GM21447 (cell line): ENCODE results near the gene MFN2.
"Not testable (repeated sequence)": the region's sequence is repeated elsewhere in the genome, so short reads cannot be mapped to it uniquely, and the experiment has no call there.

Source experiments
- ATAC-seq: cut with Tn5 transposase; IDR thresholded peaks from one replicate; pipeline ENCODE4 v1.9.1; 2021; ENCODE audit not compliant: unreplicated experiment

MFN2 gene

DNA sequence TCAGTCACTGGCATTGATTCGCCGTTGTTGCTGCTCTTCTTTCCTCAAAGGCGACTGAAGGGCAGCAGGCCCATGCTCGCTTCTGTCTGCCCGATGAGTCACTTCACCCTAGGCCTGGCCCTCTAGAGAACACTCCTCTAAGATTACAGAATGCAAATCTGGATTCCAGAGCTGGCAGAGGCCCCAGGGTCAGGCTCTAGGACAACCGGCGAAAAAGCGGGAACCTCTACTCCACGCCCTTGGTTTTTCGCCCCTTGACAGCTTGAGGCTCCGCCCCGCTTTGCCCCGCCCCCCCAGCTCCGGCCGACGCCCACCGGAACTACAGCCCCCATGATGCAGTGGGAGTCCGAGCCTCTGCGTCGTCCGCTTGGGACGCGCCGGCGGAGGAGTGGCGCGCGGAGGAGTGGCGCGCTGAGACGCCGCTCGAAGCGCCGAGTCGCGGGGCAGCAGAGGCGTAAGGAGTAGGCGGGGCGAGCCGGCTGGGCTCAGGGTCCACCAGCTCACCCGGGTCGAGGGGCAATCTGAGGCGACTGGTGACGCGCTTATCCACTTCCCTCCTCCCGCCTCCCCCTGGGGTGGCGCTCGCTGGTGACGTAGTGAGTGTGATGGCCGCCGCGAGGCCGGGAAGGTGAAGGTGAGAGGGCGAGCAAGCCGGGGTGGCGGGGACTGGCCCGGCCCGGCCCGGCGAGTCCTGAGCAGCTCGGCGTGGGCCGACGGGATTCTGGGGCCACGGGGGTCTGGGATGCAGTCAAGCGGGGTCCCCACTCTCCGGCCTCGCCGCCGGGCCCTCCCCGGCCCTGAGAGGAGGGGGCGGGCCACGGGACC, at the start of gene MFN2:
MFN2 (plus strand) TSS at position 594 of the 825 bp plus-strand sequence. CDS start 8,725 bp downstream, outside the sequence.
- ATAC-seq, result peak; percentile 81

DNA sequence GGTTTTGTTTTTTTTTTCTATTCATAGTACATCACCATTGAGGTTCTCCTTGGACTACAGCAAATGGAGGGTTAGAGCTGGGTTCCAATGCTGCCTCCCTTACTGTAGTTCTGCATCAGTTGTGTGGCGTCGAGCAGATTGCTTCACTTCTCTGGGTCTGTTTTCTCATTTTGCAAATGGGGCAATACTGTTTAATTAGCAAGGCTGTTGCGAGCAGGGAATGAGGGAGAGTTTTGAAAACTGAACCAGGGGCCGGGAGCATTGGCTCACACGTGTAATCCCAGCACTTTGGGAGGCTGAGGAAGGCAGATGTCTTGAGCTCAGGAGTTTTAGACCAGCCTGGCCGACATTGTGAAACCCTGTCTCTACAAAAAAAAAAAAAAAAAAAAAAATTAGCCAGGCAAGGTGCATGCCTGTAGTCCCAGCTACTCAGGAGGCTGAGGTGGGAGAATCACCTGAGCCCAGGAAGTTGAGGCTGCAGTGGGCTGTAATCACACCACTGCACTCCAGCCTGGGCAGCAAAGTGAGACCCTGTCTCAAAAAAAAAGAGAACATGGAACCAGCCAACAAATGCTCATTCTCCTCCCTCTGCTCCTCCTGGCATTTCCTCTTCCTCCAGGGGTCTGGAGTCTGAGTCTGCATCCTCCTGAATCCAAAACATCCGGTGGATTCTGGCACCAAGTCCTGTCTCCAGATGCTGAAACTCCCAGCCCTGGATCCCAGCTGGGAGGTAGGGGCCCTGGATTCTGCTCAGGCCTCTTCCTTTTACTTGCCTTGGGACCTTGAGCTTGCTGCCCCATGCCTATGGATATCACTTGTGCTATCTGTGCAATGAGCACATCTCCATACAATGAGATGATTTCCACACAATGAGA, 49.4 kb upstream of the MFN2 start:
- no peak for ATAC-seq

DNA sequence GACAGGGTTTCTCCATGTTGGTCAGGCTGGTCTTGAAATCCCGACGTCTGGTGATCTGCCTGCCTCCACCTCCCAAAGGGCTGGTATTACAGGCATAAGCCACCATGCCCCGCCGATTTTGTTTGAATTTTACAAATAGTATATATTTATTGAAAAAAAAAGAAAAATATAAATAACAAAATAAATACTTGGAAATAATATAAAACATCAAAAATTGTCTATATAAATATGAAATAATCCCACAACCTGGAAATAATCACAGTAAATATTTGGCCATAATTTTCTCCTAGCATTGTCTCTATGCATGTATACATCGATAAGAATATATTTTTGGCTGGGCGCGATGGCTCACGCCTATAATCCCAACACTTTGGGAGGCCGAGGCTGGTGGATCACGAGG, 48.4 kb upstream of the MFN2 start:
- ATAC-seq, result no peak

DNA sequence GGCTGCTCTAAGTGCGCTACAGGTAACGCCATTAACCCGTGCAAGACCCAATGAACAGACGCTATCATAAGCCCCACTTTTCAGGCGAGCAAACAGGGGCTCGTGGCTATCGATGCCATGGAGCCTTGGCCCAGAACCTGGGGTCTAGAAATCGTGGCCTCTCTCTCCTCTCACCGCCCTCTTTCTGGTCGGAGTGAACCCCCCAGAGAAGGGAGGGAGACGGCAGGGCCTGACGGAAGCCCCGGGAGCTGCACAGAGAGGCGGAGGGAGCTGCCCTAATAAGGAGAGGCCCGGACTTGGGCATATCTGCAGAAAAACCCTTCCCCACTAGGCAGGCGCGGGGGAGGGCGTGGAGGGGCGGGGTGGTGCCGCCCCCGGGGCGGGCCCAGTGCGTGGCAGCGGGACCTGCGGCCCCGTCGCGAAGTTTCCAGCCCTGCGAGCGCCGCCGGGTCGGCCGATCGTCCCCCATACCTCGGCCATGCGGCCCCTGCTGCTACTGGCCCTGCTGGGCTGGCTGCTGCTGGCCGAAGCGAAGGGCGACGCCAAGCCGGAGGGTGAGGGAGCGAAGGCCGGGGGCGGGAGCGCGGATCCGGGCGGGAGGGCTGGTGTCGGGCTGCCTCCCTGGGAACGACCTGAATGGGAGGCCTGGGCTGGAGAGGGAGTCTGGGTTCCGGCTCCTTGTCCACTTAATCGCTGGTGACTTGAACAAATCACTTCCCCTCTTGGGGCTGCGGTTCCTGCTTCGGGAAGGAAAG, 45.8 kb upstream of the MFN2 start, which contains the start of gene PLOD1:
PLOD1 (plus strand) TSS at position 416 of the 755 bp plus-strand sequence; CDS start at position 479, 63 bp downstream.
- ATAC-seq, result peak; percentile 91

DNA sequence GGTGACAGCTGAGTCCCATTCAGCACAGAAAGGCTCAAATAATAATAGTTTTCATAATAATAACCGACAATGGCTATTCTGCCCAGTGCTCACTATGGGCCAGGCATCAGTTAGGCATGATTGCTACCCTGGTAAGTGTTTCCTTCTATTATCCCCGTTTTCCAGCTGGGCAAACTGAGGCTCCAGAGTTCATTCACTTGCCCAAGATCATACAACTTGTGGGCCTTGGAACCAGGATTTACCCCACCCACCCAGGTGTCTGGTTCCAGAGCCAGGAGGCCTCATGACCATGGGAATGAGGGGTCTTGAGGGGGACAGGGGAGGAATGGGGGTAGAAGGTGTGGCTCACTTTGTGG, 45.2 kb upstream of the MFN2 start:
- peak; percentile 8 for ATAC-seq

DNA sequence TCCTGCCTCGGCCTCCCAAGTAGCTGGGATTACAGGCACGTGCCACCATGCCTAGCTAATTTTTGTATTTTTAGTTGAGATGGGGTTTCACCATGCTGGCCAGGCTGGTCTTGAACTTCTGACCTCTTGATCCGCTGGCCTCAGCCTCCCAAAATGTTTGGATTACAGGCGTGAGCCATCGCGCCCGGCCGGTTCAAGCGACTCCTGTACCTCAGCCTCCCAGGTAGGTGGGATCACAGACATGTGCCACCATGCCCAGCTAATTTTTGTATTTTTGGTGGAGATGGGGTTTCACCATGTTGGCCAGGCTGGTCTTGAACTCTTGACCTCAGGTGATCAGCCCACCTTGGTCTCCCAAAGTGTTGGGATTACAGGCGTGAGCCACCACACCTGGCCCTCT, 44.5 kb upstream of the MFN2 start:
- ATAC-seq, result not testable (repeated sequence)

GRCh38 chr1:11938722-11939526, 41.3 kb upstream of the MFN2 start:
- no peak for ATAC-seq

DNA sequence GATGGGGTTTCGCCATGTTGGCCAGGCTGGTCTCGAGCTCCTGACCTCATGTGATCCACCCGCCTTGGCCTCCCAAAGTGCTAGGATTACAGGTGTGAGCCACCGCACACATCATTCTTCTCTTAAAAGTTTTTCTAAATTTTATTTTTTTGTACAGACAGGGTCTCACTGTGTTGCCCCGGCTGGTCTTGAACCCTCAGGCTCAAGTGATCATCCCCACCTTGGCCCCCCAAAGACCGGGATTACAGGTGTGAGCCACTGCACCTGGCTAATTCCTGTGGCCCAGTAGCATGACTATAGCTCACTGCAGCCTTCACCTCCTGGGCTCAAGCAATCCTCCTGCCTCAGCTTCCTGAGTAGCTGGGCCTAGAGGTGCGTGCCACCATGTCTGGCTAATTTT, 40.5 kb upstream of the MFN2 start:
- ATAC-seq, result not testable (repeated sequence)

DNA sequence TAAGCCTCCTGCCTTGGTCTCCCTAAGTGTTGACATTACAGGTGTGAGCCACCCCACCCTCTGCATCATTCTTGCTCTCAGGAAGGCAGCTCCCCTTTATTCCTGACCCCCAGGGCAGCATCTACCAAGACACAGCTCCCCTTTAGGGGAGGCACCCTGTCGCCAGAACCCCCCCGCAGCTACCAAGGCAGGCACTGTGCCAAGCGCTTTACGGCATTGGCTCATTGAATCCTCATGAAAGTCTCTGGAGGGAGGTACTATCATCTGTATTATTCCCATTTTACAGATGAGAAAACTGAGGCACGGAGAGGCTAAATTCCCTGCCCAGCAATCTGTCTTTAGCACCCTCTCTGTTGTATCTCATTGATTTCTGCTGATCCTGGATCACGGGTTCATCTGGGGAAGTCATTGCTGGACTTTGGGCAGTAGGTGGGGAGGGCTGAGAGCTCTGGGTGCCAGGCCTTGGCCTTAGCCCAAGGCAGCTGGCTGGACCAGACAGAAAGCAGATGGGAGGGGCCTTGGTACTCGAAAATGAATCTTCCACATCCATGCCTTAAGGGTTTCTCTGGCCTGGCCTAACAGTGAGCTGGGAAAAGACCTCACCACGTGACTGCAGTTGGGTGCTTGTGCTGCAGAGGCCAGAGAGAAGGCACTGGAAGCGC, 39.9 kb upstream of the MFN2 start:
- ATAC-seq, result no peak

DNA sequence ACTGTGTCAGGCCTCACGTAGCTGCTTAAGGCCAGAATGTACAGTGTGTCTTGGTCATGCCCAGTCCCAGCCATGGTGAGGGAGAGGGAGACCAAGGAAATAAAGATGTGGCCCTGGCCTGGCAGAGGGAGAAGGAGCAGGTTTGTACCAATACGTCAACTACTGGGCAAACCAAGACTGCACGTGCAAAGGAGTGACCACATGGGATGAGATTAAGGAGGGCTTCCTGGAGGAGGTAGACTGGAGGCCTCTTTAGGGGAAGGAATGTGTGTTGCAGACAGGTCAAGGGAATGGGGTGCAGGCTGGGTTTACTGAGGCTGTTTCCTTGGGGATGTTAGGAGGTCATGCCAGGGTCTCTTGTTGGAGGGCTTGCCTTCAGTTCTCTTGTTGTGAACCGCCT, 38.0 kb upstream of the MFN2 start:
- no peak for ATAC-seq

GRCh38 chr1:11943619-11944018, 36.6 kb upstream of the MFN2 start:
- no peak for ATAC-seq

- ATAC-seq, result no peak
These were observed 35.8 kb upstream of the MFN2 start for GRCh38 chr1:11944358-11944931.

- ATAC-seq, result no peak
These were observed 33.6 kb upstream of the MFN2 start for GRCh38 chr1:11946647-11947046.

DNA sequence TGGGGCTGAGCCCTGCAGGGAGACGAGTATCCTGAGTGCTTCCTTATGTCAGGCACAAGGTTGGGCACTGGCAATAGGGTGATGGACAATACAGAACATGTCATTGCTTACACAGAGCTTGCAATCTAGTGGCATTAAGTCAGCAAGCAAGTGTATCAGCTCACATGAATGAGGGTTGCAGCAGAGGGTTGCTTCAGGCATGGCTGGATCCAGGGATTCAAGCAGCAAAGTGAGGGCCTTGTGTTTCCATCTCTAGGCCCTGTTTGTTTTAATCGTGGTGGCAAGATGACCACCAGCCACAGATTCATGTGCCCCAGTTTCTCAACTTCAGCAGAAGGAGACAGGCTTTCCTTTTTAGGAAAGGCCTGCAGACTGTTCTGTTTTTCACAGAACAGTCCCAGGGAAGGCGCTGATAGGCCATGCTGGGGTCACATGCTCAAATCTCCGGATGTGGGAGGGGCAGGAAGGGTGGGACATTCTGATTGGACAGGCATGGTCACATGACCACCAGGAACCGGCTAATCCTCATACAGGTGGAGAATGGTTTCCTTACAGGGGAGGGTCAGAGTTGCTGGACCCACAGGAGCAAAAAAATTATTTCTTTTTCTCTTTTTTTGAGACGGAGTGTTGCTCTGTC, 31.3 kb upstream of the MFN2 start:
- ATAC-seq, result no peak

DNA sequence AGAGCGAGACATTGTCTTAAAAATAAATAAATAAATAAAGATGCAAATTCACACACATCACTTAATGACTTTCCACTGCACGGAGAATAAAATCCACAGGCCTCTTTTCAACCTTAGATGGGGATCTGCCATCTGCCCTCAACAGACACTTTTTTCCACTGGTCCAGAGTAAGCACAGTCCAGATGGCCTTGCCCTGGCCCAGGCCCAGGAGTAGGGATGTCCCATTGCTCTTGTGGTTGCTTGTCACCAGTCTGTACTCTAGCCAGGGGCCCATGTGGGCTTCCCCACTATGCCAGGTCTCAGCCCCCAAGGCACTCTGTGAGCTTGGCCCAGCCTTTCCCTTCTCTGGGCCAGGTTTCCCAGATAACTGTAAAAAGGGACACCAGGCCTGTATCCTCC, 28.3 kb upstream of the MFN2 start:
- no peak for ATAC-seq

- ATAC-seq, result no peak
These were observed 27.7 kb upstream of the MFN2 start for GRCh38 chr1:11952455-11953109.

GRCh38 chr1:11955221-11955620, 25.0 kb upstream of the MFN2 start:
- no peak for ATAC-seq

DNA sequence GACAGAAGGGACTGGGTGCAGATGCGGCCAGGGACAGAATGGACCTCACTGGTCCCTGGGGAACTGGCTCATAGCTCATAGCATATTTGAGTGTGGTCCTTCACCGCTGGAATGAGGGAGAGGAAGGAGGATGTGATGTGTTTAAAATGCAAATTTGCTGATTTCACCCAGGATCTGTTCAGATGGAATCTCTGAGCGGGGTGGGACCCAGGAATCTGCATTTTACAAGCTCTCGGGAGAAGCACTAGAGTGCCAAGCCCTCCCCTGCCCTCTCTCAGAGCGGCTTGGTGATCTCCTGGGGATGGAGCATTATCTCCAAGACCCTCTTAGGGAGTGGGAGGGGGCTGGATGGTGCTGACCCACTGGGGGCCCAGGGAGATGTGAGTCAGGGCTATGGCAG, 22.8 kb upstream of the MFN2 start:
- ATAC-seq, result no peak

- no peak for ATAC-seq
These were observed 22.3 kb upstream of the MFN2 start for GRCh38 chr1:11957897-11958296.
